ENCODE measurements around the gene LMNB1.

LMNB1 gene

GRCh38 chr5:126855266-126855665 is 78.3 kb downstream of the LMNB1 start:
- DNase-seq (ENCODE audit: low spot score): no peak

- DNase-seq (ENCODE audit: low spot score): no peak
Measured at GRCh38 chr5:126857472-126858410, 80.8 kb downstream of the LMNB1 start.

DNA sequence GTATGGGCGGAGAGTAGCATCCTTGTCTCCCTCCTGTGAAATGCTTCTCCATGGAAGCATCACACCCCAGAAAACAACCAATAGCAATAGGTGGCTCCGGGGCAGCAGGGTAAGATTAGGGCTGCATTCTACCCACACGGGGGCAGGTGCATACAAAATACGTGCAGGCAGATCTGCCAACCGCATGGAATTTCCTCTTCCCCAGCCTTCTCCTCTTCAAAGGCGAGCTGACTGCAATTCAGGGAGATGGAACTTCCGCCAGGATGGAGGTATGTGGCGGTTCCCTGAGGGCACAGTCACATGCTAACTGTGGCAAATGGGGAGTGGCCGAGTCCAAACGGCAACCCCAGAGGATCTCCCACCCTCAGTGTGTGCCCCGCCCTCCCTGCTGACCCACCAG is 81.5 kb downstream of the LMNB1 start:
- no peak for DNase-seq (ENCODE audit: low spot score)

- DNase-seq (ENCODE audit: low spot score): no peak
Measured at GRCh38 chr5:126863402-126863801, 86.5 kb downstream of the LMNB1 start.

- DNase-seq (ENCODE audit: low spot score): no peak
Measured at GRCh38 chr5:126864042-126864688, 87.2 kb downstream of the LMNB1 start.

DNA sequence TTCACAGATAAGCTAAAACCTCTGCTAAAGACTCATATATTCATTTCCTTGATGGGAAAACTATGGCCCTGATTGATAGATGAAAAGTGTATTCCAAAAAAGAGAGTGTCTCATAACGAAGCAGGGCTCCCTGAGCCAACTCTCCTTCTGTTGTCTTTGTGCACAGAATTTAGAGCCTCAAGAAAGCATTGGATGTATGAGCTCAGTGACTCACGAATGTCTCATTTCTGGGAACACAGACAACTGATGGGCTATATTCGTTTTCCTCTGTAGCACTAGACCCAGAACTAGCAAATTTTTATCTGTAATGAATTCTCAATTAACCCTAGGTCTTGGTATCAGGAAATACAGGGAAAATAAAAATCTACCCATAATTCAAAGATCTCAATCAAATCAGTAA is 88.4 kb downstream of the LMNB1 start:
- DNase-seq (ENCODE audit: low spot score): no peak

DNA sequence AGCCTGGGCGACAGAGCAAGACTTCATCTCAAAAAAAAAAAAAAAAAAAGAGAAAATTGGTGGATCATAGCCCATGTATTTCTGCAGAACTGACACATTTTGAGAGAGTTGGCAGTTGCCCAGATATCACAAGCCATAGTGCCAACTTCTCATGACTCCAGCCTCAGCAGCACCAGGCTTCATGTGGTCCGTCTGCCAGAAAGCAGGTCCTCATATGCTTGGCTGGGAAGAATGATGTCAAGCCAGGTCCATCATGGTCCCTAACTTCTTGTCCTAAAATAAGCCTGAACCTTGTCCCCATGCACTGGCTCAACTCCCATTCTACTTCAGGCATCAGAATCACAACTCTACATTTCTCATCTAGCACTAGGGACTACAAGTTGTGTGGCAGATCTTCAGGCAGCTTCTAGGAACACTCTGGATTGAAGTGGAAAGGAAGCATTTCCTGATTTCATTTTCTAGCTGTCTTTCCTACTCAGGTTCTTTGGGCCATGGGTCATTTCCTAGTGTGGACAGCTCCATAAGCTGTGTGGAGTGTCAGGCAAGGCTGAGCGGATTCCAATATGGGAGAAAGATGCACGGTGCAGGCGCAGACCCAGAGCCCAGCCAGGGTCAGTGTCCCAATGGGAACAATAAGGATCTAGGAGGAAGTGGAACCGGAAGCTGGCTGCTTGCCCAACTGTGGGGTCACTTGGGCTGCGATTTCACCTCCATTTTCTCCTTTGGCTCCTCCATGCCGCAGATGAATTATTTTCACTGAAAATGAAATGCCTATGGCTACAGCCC is 90.1 kb downstream of the LMNB1 start:
- DNase-seq (ENCODE audit: low spot score): no peak

DNA sequence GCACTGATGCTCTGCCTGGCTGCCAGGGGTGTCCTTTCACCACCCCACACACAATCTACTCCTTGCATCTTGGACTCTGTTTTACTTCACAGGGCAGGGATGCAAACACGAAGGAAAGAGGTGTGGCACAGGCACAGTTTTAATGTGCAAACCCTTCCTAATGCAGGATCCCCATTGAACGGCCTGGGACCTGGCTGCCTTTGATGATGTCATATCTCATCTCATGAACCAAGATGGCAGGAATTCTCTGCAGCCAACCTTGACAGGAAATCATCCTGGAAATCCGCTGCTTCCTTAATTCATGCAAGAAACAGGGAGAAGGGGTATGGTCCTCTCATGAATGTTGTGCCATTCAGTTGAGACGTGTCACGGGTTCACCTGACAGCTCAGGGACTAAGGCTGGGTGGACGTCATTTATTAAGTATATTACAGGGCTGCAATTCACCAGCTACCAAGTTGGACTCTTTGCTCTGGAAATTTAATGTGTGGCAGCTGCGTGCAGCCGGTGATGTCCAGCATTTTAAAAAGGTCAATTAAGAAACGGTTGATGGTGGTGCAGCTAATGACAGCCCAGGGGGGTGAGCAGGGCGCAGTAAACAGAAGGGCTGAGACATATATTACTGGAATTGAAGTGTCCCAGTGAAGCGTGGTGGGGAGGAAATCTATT is 91.5 kb downstream of the LMNB1 start:
- DNase-seq (ENCODE audit: low spot score): no peak

DNA sequence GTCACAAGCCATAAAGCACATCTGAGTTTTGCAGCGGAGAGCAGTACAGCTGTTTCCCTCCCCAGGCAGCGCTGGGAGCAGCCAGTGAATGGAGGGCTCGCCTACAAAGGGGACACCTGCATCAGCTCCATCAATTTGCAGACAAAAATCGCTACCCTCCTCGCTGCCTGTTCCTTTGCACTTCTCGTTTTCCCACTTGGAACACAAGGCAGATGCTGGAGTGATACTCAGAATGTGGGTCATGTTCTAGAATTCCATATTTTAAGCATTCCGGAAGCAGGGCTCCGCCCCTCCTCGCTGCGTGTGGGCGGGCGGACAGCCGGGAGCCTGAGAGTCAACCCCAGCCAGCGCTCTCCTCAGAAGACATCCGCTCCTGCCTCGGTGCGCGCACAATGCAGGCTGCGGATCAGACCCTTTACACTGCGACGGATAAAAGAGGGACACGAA is 92.1 kb downstream of the LMNB1 start:
- peak; percentile 40 for DNase-seq (ENCODE audit: low spot score)

- no peak for DNase-seq (ENCODE audit: low spot score)
Measured at GRCh38 chr5:126871441-126871840, 94.5 kb downstream of the LMNB1 start.

- no peak for DNase-seq (ENCODE audit: low spot score)
Measured at GRCh38 chr5:126872561-126873354, 95.8 kb downstream of the LMNB1 start.

DNA sequence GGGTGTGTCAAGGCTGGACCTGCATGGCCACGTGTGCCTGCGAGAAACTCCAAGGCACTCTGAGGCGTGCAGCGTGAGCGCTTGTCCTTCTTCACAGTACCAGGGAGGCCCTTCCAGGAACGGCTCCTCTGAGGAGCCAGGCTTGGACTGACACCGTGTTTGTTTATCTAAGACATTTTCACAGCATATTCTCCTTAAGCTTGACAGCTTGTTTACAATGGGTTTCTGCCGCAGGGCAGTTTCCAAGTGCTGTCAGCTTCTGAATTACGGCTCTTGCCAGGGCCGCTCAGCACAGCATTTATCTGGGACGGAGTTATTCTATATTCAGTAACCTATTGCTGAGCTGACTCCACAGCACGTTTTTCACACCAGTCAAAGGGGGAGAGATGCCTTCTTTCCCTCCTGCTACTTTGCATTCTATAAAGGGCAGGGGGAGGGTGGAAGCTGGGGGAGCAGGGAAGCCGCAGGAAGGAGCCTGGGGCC is 98.4 kb downstream of the LMNB1 start:
- no peak for DNase-seq (ENCODE audit: low spot score)

DNA sequence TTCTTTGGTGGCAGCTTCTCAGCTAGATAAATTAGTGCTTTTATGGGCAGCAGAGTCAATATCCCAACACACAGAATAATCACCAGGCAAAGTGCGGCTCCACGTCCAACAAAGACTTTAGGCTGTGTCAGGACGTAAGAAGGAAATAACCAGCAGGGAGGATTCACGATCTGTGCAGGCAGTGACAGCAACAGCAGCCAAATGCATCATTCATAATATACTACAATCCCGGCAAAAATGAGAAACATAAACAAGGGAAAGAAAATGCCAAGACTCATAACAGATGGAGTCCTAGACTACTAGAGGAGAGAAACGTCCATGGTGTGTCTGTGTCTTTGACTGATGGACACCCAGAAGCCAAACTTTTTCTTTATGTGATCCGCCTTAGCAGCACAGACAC is 100.7 kb downstream of the LMNB1 start:
- no peak for DNase-seq (ENCODE audit: low spot score)

DNA sequence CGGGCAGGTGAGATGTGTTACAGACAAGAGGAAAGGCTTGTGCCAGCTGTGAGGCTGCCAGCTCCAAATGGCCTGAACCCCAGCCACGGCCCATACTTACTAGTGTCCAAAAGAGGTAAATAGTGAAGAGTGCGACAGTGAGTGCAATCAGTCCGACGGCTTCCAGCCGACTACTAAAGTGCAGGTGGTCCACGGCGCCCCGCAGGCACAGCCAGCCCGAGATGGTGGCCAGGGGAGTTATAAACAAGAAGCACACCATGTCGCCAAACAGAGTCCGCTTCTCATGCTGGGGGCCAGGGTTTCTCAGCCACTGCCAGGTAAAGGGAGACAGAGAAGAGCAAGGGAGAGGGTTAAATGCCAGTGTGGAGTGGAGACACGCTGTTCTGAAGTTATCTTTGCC is 101.1 kb downstream of the LMNB1 start:
- DNase-seq (ENCODE audit: low spot score): no peak

DNA sequence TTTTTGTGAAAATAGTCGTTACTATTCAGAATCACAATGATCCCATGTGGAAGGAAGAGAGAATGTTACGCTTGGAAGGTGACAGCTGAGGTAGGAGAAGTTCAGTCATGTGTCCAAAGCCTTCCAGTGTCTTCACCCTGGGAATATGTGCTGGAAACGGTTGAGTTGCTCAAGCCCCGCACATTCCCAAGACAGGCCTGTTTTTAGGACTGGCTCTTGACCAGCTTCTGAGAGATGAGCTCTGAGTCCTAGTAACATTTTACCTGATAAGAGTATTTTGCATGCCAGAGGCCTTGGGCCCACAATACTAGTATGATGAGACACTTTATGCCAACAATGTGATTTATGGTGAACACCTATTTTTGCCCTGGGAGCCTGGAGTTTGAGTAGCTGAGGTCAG is 101.7 kb downstream of the LMNB1 start:
- no peak for DNase-seq (ENCODE audit: low spot score)

- no peak for DNase-seq (ENCODE audit: low spot score)
Measured at GRCh38 chr5:126881821-126882600, 105.1 kb downstream of the LMNB1 start.

GRCh38 chr5:126883564-126884245 is 106.8 kb downstream of the LMNB1 start:
- DNase-seq (ENCODE audit: low spot score): no peak

- DNase-seq (ENCODE audit: low spot score): no peak
Measured at GRCh38 chr5:126884269-126884819, 107.4 kb downstream of the LMNB1 start.

Data from germinal center (tissue), 1 donor.